Measurements from ENCODE around the gene AP5M1. TPM values are rescaled to one million over a fixed set of nuclear protein-coding genes. Genes with fewer than 3 reads are reported as not detected.
A peak's percentile ranks its signal among the peaks of the same experiment; 100 is the strongest.

AP5M1 gene
- total RNA-seq, 4 donors from 2014 or later = 18.5 to 40.2 (median 23.0) TPM

DNA sequence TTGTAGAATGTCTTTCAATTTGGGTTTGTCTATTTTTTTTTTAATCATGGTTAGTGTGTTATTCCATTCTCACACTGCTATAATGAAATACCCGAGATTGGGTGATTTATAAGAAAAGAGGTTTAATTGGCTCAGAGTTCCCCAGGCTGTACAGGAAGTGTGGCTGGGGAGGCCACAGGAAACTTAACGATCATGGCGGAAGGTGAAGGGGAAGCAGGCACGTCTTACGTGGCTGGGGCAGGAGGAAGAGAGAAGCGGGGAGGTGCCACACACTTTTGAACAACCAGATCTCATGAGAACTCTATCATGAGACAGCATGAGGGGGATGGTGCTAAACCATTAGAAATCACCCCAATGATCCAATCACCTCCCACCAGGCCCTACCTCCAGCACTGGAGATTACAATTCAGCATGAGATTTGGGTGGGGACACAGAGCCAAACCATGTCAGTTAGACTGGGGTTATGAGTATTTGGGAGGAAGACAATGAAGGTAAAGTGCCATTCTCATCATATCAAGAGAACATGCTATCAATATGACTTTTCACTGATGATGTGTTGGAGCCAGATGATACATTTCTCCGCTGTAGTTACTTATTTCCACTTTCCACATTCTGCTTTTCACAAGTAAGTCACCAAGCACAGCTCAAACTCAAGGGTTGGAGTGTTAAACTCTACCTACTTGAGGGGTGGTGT lies 45.8 kb downstream of the AP5M1 start:
- intact Hi-C loops (cut with DNase I; ENCODE audit: low total_unique reads) = loop anchor here (10.0 kb wide), 1 partner anchor 660 kb away; no protein-coding TSS in a partner anchor
- TF ChIP-seq, protein P1, sequence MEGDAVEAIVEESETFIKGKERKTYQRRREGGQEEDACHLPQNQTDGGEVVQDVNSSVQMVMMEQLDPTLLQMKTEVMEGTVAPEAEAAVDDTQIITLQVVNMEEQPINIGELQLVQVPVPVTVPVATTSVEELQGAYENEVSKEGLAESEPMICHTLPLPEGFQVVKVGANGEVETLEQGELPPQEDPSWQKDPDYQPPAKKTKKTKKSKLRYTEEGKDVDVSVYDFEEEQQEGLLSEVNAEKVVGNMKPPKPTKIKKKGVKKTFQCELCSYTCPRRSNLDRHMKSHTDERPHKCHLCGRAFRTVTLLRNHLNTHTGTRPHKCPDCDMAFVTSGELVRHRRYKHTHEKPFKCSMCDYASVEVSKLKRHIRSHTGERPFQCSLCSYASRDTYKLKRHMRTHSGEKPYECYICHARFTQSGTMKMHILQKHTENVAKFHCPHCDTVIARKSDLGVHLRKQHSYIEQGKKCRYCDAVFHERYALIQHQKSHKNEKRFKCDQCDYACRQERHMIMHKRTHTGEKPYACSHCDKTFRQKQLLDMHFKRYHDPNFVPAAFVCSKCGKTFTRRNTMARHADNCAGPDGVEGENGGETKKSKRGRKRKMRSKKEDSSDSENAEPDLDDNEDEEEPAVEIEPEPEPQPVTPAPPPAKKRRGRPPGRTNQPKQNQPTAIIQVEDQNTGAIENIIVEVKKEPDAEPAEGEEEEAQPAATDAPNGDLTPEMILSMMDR (IDR thresholded peaks at IDR 0.05) = no peak
- TF ChIP-seq POLR2A (IDR thresholded peaks at IDR 0.05) = no peak
- H3K4me3 ChIP-seq (ENCODE audit: low read depth, poor library complexity, severe bottlenecking) = no peak overlapping the region
- no peak for DNase-seq (ENCODE audit: low spot score in 2 of 2)
- WGBS, 2 donors = 54 to 63% methylated on average over 7 of the region's 7 CpGs

DNA sequence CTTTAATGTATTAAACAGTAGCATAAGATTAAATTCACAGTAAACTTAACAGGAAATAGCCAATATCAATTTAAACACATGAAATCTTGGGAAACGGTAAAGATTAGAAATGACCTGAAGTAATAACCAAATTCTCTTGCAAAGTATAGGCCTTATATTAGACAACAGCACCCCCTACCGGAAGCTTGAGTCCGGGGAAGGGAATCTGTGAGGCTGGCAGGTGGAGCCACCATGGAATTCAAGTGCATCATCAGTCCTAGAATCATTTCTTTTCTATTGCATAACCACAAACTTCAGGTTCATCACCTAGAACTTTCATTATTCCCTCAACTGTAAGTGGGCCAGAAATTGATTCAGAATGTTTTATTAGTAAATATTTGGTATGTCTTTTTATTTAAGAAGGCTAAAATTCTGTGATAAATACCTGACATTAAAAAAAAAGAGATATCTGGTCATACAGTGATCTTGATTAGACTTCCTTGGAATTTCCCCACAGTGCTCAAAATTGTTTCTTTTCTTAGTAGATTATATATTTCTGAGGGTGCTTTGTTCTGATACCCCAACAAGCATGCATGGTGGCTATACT lies 48.6 kb downstream of the AP5M1 start:
- WGBS, 2 donors = 0 to 1% methylated on average over 3 of the region's 3 CpGs
- TF ChIP-seq POLR2A (IDR thresholded peaks at IDR 0.05) = no peak
- TF ChIP-seq, protein P1 (IDR thresholded peaks at IDR 0.05) = no peak
- no peak overlapping the region for H3K4me3 ChIP-seq (ENCODE audit: low read depth, poor library complexity, severe bottlenecking)
- intact Hi-C loops (cut with DNase I; ENCODE audit: low total_unique reads) = loop anchor here (10.0 kb wide), 1 partner anchor 663 kb away; no protein-coding TSS in a partner anchor
- peak; percentile 59 to 87 for DNase-seq (ENCODE audit: low spot score in 2 of 2)

DNA sequence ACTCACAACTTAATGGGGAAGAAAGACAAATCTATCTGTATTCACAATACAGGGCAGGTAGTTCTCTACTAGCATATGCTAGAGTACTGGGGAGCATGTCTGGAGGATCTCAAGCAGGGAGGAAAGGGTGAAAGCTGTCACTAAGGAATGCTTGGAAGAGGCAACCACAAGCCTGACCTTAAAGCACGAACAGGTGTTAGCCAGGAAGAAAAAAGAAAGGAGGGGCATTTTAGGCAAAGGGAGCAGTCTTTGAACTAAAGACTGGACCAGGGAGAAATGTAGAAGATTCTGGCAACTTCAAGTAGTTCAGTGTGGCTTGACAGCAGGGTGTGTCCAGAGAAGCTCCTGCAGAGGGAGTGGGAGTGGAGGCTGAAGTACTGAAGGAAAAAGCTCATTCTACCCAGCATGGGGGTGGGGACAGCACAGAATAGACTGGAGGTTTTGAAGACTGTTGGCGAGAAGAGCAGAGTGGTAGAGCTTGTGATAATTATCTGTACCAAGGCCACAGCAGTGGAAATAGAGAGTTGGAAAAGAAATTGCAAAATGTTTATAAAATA lies 50.9 kb downstream of the AP5M1 start:
- no peak for TF ChIP-seq POLR2A (IDR thresholded peaks at IDR 0.05)
- TF ChIP-seq, protein P1 (IDR thresholded peaks at IDR 0.05) = no peak
- no peak for DNase-seq (ENCODE audit: low spot score in 2 of 2)
- intact Hi-C loops (cut with DNase I; ENCODE audit: low total_unique reads) = loop anchor here (10.0 kb wide), 1 partner anchor 665 kb away; no protein-coding TSS in a partner anchor
- 35 to 43% methylated on average over 2 of the region's 2 CpGs for WGBS, 2 donors
- no peak overlapping the region for H3K4me3 ChIP-seq (ENCODE audit: low read depth, poor library complexity, severe bottlenecking)

DNA sequence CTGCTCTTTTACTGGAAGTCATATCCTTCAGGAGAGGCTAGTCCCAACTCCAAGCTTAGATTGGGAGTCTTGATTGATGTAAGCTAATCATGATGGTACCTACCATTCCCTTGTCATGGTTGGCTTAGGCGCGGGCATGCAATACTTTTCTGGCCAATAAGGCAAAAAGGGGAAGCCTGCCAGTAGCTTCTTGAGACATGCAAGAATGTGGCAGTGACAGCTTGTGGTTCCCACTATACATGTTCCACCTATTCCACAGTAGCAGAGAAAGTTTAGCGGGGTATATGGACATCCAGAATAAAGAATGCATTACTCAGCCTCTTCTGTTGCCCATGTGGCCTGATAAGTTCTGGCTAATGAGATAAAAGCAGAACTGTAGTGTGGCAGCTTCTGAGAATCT lies 55.0 kb downstream of the AP5M1 start:
- 94% methylated on average over 3 of the region's 3 CpGs for WGBS, 2 donors
- no peak for DNase-seq (ENCODE audit: low spot score in 2 of 2)
- intact Hi-C loops (cut with DNase I; ENCODE audit: low total_unique reads) = no loop called here
- TF ChIP-seq POLR2A (IDR thresholded peaks at IDR 0.05) = no peak
- TF ChIP-seq, protein P1 (IDR thresholded peaks at IDR 0.05) = no peak
- H3K4me3 ChIP-seq (ENCODE audit: low read depth, poor library complexity, severe bottlenecking) = no peak overlapping the region

DNA sequence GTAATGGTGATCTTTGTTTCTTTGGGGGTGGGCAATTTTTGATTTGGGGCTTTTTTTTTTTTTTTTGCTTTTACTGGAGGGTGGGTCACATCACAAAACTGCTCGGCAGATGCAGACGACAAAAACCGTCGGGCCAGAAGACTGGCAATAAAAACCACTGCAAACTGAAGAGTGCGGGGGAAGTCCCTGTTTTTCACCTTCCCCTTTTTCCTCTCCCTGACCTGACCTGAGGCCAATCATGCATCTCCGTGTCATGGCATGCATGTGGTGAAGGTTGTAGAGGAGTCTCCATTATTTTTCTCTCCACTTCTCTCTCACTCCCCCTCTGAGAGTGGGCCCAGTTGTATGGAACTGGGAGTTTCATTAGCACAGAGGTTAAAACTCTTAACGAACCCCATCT lies 57.5 kb downstream of the AP5M1 start:
- no peak for DNase-seq (ENCODE audit: low spot score in 2 of 2)
- TF ChIP-seq, protein P1 (IDR thresholded peaks at IDR 0.05) = no peak
- no peak for TF ChIP-seq POLR2A (IDR thresholded peaks at IDR 0.05)
- 80 to 85% methylated on average over 7 of the region's 7 CpGs for WGBS, 2 donors
- intact Hi-C loops (cut with DNase I; ENCODE audit: low total_unique reads) = no loop called here
- H3K4me3 ChIP-seq (ENCODE audit: low read depth, poor library complexity, severe bottlenecking) = no peak overlapping the region
